Muscle layer of colon (tissue), 2 donors: ENCODE results near the gene CUEDC1.

Experiments used
- H3K27ac ChIP-seq: one replicate; pipeline ENCODE4 v1.7.0; 2013; ENCODE audit warnings: low read depth, mild to moderate bottlenecking, low read length, moderate library complexity
- H3K27me3 ChIP-seq, 2 donors: one replicate each; pipeline ENCODE4 v1.7.0; 2013; ENCODE audit warnings: low read length in 2 of 2, mild to moderate bottlenecking in 2 of 2; ENCODE audit not compliant: insufficient read depth in 2 of 2, control insufficient read depth in 1 of 2
- H3K36me3 ChIP-seq: one replicate; pipeline ENCODE4 v1.7.0; 2013; ENCODE audit warnings: mild to moderate bottlenecking, low read length; ENCODE audit not compliant: insufficient read depth
- H3K4me1 ChIP-seq: one replicate; pipeline ENCODE4 v1.7.0; 2013; ENCODE audit warnings: mild to moderate bottlenecking, low read length; ENCODE audit not compliant: insufficient read depth
- H3K4me3 ChIP-seq, 2 donors: one replicate each; pipeline ENCODE4 v1.7.0; 2013; ENCODE audit warnings: low read length in 2 of 2, low read depth in 1 of 2, mild to moderate bottlenecking in 1 of 2, moderate library complexity in 1 of 2
- H3K9ac ChIP-seq: one replicate; pipeline ENCODE4 v1.7.0; 2013; ENCODE audit warnings: low read length
- H3K9me3 ChIP-seq: one replicate; pipeline ENCODE4 v1.7.0; 2013; ENCODE audit warnings: mild to moderate bottlenecking, low read length
- donor health status: abdominal sarcoma.
- donor health status: Adenocarcinoma of cecum.

Gene CUEDC1

GRCh38 chr17:57955183-57955931 lies at the start of gene CUEDC1:
TSS of gene CUEDC1 (minus strand) at chr17:57955412. CDS start at chr17:57885564, 69,848 bp downstream.
- Histone ChIP-seq H3K9me3 (no peaks in the 10 kb centered on the region), H3K4me1 (peaks cover 45% of the 10 kb centered on the region), H3K36me3 (no peaks in the 10 kb centered on the region), H3K9ac (peak within 1 kb of the TSS; percentile 89), H3K27ac (peak within 1 kb of the TSS; percentile 89), H3K27me3 (no peaks in the 10 kb centered on the region), H3K4me3 (peak within 1 kb of the TSS; percentile 55 to 72)

- Histone ChIP-seq H3K27me3 (no peaks in the 10 kb centered on the region), H3K4me3 (no peak overlapping the region), H3K9me3 (no peaks in the 10 kb centered on the region), H3K4me1 (peaks cover 38% of the 10 kb centered on the region), H3K36me3 (peaks cover 45% of the 10 kb centered on the region), H3K9ac (peak overlapping the region; percentile 100), H3K27ac (no peak overlapping the region)
Measured at GRCh38 chr17:58004060-58004459, 48.8 kb upstream of the CUEDC1 start.

GRCh38 chr17:58002973-58003372 lies 47.8 kb upstream of the CUEDC1 start:
- Histone ChIP-seq H3K36me3 (peaks cover 45% of the 10 kb centered on the region), H3K9ac (no peak overlapping the region), H3K4me3 (no peak overlapping the region), H3K9me3 (no peaks in the 10 kb centered on the region), H3K27me3 (no peaks in the 10 kb centered on the region), H3K27ac (no peak overlapping the region), H3K4me1 (peaks cover 38% of the 10 kb centered on the region)

GRCh38 chr17:58002154-58002948 lies 47.1 kb upstream of the CUEDC1 start:
- Histone ChIP-seq H3K4me1 (peaks cover 38% of the 10 kb centered on the region), H3K9ac (no peak overlapping the region), H3K27me3 (no peaks in the 10 kb centered on the region), H3K4me3 (no peak overlapping the region), H3K36me3 (peaks cover 46% of the 10 kb centered on the region), H3K27ac (no peak overlapping the region), H3K9me3 (no peaks in the 10 kb centered on the region)

- H3K27me3 ChIP-seq = no peaks in the 10 kb centered on the region
- no peak overlapping the region for H3K9ac ChIP-seq
- no peaks in the 10 kb centered on the region for H3K9me3 ChIP-seq
- peaks cover 38% of the 10 kb centered on the region for H3K4me1 ChIP-seq
- H3K4me3 ChIP-seq = no peak overlapping the region
- no peak overlapping the region for H3K27ac ChIP-seq
- H3K36me3 ChIP-seq = peaks cover 53% of the 10 kb centered on the region
Measured at GRCh38 chr17:58001461-58002124, 46.4 kb upstream of the CUEDC1 start.

DNA sequence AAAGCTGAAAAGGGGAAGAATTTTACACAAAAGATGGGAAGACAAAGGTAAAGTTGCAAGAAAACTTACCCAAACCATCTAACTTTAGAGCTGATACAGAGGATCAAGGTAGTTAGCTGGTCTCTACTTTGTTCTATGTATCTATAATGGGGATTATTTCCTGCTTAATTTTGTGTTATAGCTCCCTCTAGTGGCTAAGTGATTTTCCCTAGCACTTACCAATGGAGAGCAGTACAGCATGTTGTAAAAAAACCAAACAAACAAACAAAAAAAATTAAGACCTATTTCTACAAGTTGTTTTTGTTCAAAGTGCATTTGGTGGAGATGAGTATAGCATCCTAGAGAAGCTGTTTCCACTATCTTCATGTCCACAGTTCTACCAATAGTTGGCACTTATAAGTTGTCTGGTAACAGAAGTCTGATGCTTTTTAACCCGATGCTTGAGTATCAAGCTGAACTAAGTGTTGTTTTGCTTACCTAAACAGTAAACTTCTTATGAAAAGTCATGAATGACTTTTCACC lies 44.3 kb upstream of the CUEDC1 start:
- Histone ChIP-seq H3K4me1 (peaks cover 34% of the 10 kb centered on the region), H3K27me3 (no peaks in the 10 kb centered on the region), H3K9me3 (no peaks in the 10 kb centered on the region), H3K9ac (no peak overlapping the region), H3K27ac (no peak overlapping the region), H3K4me3 (no peak overlapping the region), H3K36me3 (peaks cover 41% of the 10 kb centered on the region)

- Histone ChIP-seq H3K9me3 (no peaks in the 10 kb centered on the region), H3K4me1 (peaks cover 34% of the 10 kb centered on the region), H3K9ac (no peak overlapping the region), H3K27me3 (no peaks in the 10 kb centered on the region), H3K27ac (no peak overlapping the region), H3K4me3 (no peak overlapping the region), H3K36me3 (peaks cover 36% of the 10 kb centered on the region)
Measured at GRCh38 chr17:57999010-57999495, 43.8 kb upstream of the CUEDC1 start.

DNA sequence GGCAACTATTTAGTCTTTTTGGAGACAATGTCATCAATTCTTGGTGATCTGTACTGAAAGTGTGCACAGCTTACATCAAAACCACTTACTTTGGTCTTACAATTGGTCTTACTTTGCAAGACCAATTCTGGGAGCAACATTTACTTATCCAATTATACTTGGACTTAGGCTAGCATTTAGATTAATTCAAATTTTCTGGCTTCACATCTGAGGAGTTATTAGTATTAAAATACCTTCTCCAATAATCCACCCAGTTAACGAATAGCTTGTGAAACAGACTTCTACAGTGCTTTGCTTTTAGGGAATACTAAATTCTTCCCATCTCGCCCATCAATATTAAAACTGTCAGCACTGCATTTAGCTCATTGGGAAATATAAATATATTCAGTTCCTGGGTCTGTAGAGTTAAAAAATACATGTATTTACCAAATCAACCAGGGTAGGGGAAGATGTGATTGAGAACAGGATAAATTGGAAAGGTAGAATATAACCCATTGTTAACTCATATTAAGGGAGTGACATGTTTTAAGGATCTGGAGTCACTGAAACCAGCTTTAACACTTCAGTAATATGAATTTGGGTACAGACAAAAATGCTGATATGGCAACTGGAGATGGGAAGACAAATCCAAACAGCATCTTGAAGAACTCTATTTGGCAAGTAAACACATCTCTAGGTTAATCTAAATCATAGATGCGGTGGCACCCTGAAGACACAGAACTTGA lies 42.0 kb upstream of the CUEDC1 start:
- H3K4me3 ChIP-seq = no peak overlapping the region
- peaks cover 33% of the 10 kb centered on the region for H3K4me1 ChIP-seq
- H3K9ac ChIP-seq = no peak overlapping the region
- H3K27me3 ChIP-seq = no peaks in the 10 kb centered on the region
- no peak overlapping the region for H3K27ac ChIP-seq
- H3K9me3 ChIP-seq = no peaks in the 10 kb centered on the region
- H3K36me3 ChIP-seq = peaks cover 20% of the 10 kb centered on the region

GRCh38 chr17:57995076-57995956 lies 40.1 kb upstream of the CUEDC1 start:
- H3K9me3 ChIP-seq = no peaks in the 10 kb centered on the region
- H3K36me3 ChIP-seq = peaks cover 14% of the 10 kb centered on the region
- H3K9ac ChIP-seq = no peak overlapping the region
- no peak overlapping the region for H3K4me3 ChIP-seq
- peaks cover 29% of the 10 kb centered on the region for H3K4me1 ChIP-seq
- no peaks in the 10 kb centered on the region for H3K27me3 ChIP-seq
- peak overlapping the region; percentile 83 for H3K27ac ChIP-seq

- Histone ChIP-seq H3K9me3 (no peaks in the 10 kb centered on the region), H3K27ac (peak overlapping the region; percentile 83), H3K36me3 (peaks cover 11% of the 10 kb centered on the region), H3K4me1 (peaks cover 27% of the 10 kb centered on the region), H3K9ac (no peak overlapping the region), H3K27me3 (no peaks in the 10 kb centered on the region), H3K4me3 (no peak overlapping the region)
Measured at GRCh38 chr17:57994436-57994835, 39.2 kb upstream of the CUEDC1 start.
